Prostate gland (tissue), 2 donors: ENCODE measurements around the gene DNAJB1.

Experiments used
- POLR2A ChIP-seq: fragments of 450-650 bp; IDR thresholded peaks from one replicate; pipeline ENCODE4 v1.6.1; 2016; ENCODE audit warnings: antibody characterized with exemption, mild to moderate bottlenecking
- POLR2AphosphoS5 ChIP-seq: sonication (generic); formaldehyde crosslinking; IDR thresholded peaks from one replicate; pipeline ENCODE4 v1.6.1; 2017; ENCODE audit warnings: antibody characterized with exemption
- TF ChIP-seq, protein P1 (sequence below), 4 experiments: fragments of 200-600 bp in 2 of 4; fragments of 450-650 bp in 2 of 4; sonication (generic) in 2 of 4; IDR thresholded peaks; 1 replicate in 3 of 4; 2 replicates in 1 of 4; pipeline ENCODE4 v1.5.1; 2016 to 2019; ENCODE audit warnings: antibody characterized with exemption in 4 of 4, mild to moderate bottlenecking in 2 of 4, moderate library complexity in 2 of 4

DNA sequence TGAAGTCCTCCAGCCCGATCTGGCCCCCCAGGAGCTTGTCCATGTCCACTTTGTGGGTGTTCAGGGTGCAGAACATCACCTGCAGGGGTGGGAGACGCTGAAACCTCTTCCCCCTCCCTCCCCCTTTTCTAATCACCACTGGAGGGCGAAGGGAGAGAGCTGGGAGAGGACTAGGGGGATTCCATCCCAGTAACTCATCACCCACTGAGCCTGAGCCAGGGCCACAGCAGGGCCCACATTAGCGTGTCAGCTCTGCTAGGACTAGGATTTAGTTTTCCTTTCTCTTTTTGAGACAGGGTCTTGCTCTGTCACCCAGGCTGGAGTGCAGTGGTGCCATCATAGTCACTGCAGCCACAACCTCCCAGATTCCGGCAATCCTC is 37.5 kb downstream of the DNAJB1 start:
- TF ChIP-seq, protein P1, sequence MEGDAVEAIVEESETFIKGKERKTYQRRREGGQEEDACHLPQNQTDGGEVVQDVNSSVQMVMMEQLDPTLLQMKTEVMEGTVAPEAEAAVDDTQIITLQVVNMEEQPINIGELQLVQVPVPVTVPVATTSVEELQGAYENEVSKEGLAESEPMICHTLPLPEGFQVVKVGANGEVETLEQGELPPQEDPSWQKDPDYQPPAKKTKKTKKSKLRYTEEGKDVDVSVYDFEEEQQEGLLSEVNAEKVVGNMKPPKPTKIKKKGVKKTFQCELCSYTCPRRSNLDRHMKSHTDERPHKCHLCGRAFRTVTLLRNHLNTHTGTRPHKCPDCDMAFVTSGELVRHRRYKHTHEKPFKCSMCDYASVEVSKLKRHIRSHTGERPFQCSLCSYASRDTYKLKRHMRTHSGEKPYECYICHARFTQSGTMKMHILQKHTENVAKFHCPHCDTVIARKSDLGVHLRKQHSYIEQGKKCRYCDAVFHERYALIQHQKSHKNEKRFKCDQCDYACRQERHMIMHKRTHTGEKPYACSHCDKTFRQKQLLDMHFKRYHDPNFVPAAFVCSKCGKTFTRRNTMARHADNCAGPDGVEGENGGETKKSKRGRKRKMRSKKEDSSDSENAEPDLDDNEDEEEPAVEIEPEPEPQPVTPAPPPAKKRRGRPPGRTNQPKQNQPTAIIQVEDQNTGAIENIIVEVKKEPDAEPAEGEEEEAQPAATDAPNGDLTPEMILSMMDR (IDR thresholded peaks at IDR 0.05): no peak
- TF ChIP-seq POLR2A (no peak), POLR2AphosphoS5 (no peak)
